IPS DF 4.7 (cell line): Measurements from ENCODE around the gene STUB1.
"Not testable (repeated sequence)": the region's sequence is repeated elsewhere in the genome, so short reads cannot be mapped to it uniquely, and the experiment has no call there.

Experiments
- DNase-seq: peaks from one replicate; pipeline ENCODE4 v3.0.0-alpha.2; 2013; ENCODE audit warnings: low spot score; ENCODE audit errors: extremely low read depth

STUB1 gene

DNA sequence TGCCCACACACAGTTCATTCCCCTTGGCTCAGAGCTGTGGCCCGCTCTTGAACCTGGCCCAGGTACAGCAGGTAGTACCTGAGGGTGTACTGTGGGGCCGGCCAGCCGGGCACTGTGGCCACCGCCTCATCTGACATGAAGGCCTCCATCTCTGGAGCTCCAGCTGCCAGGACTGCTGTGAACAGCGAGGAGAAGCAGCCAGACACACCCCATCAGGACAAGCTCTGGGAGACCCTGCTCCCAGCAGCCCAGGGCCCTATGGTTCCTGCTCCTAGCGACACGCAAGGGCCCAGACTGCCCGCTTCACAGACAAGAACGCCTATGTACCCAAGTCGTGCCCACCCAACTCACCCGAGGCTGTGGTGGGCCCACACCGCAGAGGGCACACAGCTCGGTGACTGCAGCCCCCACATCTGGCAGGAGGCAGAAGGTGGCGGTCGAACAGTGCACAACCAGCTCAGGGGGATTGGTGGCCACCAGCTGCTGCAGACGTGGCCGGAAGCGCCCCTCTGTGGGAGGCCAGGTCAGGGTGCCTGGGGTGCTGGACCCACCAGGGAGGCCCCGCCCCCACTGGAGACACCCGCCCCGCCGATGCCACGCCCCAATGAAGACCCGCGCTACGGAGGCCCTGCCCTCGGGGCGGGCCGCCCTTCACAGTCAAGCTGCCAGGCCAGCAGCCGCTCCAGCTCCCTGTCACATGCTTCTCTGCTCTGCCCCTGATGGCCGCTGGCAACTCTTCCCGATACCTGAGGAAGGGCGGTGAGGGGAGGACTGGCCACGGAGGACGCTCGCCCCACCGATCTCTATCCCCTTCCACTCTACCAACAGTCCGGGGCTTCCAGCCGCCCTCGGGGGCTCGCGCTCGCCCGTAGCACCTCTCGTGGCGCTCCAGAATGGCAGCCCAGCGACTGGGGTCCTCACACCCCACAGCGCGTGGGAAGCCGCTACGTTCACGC is 1.1 kb upstream of the STUB1 start:
- DNase-seq: no peak

DNA sequence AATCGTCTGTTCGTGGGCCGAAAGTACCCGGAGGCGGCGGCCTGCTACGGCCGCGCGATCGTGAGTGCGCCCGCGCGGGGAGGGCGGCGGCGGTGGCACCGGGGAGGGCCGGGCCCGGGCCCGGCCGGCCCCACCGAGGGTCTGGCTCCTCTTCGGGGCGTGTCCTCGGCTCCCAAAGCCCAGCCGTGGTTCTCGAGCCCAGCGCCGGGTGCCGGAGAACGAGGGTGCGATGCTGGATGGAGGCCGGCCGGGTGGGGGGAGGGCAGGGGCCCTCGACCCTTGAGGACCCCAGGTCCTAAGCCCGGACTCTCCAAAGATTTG is 375 bp downstream of the STUB1 start:
- DNase-seq: no peak

DNA sequence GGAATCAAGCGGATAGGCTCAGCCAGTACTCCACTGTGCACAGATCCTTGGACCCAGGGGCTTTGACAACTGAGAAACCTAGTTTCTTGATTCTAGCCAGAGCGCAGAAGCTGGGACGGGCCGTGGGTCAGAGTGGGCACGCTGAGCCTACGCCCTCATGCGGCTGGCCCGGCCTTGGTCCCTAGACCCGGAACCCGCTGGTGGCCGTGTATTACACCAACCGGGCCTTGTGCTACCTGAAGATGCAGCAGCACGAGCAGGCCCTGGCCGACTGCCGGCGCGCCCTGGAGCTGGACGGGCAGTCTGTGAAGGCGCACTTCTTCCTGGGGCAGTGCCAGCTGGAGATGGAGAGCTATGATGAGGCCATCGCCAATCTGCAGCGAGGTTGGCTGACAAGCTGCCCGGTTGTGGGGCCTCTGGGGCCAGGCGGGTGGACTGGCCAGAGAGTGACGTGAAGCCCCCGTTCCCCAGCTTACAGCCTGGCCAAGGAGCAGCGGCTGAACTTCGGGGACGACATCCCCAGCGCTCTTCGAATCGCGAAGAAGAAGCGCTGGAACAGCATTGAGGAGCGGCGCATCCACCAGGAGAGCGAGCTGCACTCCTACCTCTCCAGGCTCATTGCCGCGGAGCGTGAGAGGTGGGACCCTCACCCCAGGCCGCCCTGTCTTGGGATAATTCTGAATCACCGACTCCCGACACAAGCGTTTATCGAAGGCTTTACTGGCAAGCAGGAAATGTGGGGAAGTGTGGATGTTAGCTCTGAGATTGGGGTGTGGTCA is 946 bp downstream of the STUB1 start:
- DNase-seq: no peak

DNA sequence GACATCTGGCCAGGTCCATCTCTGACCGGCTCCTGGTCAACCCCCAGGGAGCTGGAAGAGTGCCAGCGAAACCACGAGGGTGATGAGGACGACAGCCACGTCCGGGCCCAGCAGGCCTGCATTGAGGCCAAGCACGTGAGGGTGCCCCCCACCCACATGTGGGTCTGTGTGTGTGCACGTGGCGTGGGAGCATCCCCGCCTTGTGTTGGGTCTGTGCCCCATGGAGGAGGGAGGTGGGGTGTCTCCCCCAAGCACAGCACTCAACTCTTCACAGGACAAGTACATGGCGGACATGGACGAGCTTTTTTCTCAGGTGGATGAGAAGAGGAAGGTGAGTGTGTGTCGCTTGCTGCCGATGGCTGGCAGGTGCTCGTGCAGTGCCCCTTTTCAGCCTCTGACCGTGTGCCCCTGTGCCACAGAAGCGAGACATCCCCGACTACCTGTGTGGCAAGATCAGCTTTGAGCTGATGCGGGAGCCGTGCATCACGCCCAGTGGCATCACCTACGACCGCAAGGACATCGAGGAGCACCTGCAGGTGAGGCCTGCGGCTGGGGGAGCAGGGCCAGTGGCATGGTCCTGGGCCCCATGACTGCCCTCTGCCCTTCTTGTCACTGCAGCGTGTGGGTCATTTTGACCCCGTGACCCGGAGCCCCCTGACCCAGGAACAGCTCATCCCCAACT is 1.7 kb downstream of the STUB1 start:
- no peak for DNase-seq

- no peak for DNase-seq
Observed at GRCh38 chr16:682493-683395, 2.5 kb downstream of the STUB1 start.

- DNase-seq: no peak
Observed at GRCh38 chr16:683396-684070, 3.3 kb downstream of the STUB1 start.

DNA sequence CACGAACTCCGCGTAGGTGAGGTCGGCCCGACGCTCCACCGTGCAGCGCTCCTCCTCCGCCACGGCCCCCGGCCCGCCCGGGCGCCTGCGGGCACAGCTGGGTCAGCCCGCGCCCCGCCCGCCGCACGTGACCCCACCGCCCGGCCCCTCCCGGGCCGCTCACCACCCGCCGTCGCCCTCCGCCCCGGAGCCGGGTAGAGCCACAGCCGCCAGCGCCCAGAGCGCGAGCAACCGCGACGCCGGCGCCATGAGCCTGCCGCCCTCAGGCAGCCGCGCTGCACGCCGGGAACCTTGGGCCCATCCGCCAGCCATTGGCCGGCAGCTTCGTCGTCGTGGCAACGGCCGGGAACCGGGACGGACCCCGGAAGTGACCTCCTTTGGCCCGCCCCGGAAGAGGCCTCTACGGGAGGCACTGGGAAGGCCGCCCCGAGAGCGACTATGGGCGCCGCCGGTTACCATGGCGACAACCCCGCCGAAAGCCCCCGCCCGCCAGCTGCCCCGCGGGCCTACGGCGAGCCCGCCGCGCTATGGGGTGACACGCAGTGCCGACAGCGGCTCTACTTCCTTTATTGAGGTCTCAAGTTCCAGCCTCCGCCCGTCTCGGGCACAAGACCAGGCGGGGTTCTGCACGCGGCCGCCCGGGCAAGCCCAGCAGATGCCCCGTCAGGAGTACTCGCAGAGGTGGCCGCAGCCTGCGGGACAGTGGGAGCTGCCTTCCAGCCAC is 4.0 kb downstream of the STUB1 start, which contains the start of gene JMJD8:
JMJD8 (minus strand) TSS at position 264 of the 724 bp plus-strand sequence; CDS start at position 249, 15 bp downstream.
- DNase-seq: no peak

DNA sequence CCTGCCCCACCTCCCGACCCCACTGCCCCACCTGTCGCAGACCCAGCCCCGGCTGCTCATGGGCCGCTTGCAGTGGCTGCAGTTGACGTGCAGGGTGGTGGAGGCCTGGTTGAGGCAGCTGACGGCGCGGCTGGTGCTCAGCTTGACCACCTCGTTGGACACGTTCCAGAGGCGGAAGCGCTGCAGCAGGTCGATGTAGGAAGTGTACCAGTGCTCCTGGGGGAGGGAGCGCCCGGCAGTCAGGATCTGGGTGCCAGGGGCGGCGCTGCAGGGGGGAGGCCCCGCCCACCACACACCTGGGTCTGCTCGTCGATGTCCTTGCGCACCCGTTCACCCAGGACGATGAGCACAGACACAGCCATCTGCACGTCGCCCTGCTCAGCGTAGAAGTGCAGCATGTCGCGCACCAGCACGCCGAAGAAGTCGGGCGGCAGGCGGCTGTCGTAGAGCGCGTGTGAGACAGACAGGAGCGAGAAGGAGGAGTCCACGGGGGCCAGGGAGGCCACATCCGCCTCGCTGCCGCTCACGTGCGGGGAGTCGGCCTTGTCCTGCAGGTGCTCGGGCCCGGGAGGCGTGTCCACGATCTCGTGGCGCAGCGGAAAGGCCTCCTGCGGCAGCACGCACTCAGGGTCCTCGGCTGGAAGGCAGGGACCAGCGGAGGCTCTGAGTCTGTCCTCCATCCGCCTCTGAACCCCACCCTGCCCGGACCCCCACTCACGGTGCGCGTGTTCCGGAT is 4.9 kb downstream of the STUB1 start:
- no peak for DNase-seq

GRCh38 chr16:685967-686366 is 5.8 kb downstream of the STUB1 start:
- no peak for DNase-seq

GRCh38 chr16:686459-687260 is 6.5 kb downstream of the STUB1 start:
- DNase-seq: no peak

DNA sequence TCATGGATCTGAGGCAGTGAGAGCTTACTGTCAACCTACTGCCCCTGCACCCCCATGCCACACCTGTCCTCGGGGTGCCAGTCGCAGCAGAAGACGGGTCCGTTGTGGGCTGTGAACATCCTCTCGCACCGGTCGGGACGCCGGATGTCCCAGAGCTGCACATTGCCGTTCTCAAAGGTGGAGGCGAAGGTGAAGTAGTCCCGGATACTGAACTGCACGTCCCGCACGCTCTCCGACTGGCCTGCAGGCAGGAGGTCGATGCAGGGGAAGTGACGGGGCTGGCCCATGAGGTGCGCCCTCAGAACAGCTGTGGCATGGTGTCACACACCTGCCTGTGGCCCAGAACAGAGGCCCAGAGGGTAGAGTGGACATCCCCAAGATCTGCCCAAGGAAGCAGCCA is 7.3 kb downstream of the STUB1 start:
- DNase-seq: no peak

DNA sequence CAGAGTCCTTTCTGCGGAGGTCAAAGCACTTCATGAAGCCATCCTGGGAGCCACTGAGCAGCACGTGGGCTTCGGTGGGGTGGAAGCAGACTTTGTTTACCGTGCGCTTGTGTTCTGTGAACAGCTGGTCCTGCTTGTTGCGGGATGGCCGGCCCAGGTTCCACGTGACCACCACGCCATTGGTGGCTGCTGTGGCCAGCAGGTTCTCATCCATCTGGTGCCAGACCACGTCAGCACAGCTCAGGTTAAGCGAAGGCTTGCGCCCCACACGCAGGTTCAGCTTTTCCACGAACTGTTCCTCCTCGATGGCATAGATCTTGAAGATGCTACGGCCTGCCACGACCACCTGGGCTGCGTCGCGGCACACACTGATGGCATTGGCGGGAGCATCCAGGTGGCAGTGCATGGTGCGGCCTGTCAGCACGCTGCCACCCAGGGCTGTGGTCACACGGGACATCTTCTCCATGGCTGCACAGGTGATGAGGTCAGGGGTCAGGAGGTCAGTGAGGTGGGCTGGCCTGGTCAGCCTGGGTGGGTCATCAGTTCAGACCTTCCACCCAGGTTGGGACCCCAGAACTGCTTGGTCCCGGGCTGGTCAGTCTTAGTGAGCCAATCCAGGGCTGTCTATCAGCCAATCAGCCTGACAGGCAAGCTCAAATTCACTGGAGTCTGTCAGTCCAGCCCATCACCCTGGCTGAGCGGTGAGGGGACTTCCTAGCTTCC is 9.1 kb downstream of the STUB1 start:
- no peak for DNase-seq

DNA sequence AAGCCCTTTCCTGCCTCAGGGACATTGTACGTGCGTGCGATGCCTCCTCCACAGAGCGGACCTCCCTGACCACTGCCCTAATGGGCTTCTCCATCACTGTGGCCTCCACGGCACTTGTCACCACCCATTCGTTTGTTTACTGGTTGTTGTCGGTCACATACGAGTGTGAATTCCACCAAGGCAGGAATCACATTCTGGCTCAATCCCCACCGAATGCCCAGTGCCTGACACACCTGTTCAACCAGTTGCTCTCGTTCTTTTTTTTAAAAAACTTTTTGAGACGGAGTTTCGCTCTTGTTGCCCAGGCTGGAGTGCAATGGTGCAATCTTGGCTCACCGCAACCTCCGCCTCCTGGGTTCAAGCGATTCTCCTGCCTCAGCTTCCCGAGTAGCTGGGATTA is 11.0 kb downstream of the STUB1 start:
- not testable (repeated sequence) for DNase-seq

DNA sequence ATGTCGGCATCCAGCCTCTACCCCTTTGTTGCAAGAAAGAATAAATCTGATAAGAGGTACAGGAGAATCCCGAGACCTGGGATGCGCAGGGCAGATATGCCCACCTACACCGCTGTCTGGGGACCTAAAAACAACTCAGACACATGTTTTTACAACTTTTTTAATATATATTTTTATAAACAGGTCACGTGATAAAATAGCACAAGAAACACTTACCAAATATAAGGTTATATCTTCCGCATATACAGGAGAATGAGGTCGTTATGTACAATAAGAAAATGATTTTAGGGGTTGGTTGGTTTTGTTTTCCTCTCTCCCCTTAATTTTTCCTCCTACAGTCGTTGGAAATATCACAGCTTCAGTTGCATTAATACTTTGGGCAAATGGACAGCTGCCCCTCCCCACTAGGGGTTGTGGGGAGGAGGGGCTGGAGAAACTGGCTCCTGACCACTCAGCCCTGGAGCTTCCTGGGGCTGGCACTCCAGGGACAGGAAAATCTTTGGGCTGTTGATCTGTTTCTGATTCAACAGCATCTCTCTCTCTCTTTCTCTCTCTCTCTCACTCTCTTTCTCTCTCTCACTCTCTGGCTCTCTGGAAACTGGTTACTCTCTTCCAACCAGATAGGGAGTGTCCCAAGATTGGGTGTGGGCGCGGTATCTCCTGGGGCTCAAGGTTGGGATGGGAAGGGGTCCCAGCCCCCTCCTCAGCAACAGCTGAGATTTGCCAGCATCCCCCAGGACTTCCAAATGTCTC is 12.3 kb downstream of the STUB1 start:
- DNase-seq: no peak

GRCh38 chr16:693364-693763 is 13.2 kb downstream of the STUB1 start:
- no peak for DNase-seq

DNA sequence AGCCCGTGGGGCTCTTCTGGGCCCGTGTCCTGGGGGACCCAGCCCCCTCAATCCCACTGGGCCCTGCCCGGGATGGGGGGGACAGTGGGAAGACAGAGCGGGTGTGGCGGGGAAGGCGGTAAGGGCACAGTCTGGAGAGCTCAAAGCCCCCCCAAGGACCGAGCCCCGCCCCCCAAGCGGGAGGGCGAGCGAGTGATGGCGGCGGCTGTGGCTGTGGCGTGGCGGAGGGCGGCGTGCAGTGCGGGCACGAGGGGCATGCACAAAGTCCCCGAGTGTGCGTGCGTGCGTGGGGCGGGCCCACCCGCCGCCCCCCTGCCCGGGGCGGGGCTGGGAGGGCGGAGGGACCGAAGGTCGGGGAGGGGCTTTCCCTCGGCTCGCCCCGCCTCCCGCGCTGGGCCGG is 13.6 kb downstream of the STUB1 start:
- no peak for DNase-seq
